GM12878 (cell line): ENCODE data around the gene MAL.

ENCODE experiments used
- BHLHE40 ChIP-seq, 2 experiments: fragments of 450-650 bp in 1 of 2; IDR thresholded peaks; 2 replicates each; pipeline ENCODE4 v1.6.1; 2011 to 2017; ENCODE audit warnings: low read depth in 2 of 2, borderline replicate concordance in 1 of 2, improper control_type of control experiment in 1 of 2, low read length in 1 of 2, mild to moderate bottlenecking in 1 of 2
- BRCA1 ChIP-seq: IDR thresholded peaks from 2 replicates; pipeline ENCODE4 v1.6.1; 2011; ENCODE audit warnings: low read depth, low read length, improper control_type of control experiment
- CREM ChIP-seq: IDR thresholded peaks from 2 replicates; pipeline ENCODE4 v1.6.1; 2014; ENCODE audit warnings: antibody characterized with exemption, low read depth
- CTCF ChIP-seq, 3 experiments: IDR thresholded peaks in 2 of 3; conservative IDR thresholded peaks in 1 of 3; 2 replicates each; pipeline ENCODE4 v1.5.1; 2011; ENCODE audit warnings: low read depth in 3 of 3, low read length in 3 of 3, mild to moderate bottlenecking in 3 of 3, control low read depth in 2 of 3, moderate library complexity in 2 of 3, inconsistent platforms in 1 of 3, mixed read lengths in 1 of 3; ENCODE audit not compliant: control insufficient read depth in 2 of 3, insufficient read depth in 1 of 3; ENCODE audit errors: extremely low read depth in 1 of 3
- GATAD2B ChIP-seq: fragments of 450-650 bp; conservative IDR thresholded peaks from 2 replicates; pipeline ENCODE4 v1.6.1; 2017; ENCODE audit warnings: low read depth, mild to moderate bottlenecking, moderate library complexity
- MAX ChIP-seq: IDR thresholded peaks from 2 replicates; pipeline ENCODE4 v1.6.1; 2012; ENCODE audit warnings: low read depth, low read length, improper control_type of control experiment
- POLR2A ChIP-seq: IDR thresholded peaks from 2 replicates; pipeline ENCODE4 v1.6.1; 2011; ENCODE audit warnings: low read depth, mild to moderate bottlenecking, low read length
- RCOR1 ChIP-seq: conservative IDR thresholded peaks from 2 replicates; pipeline ENCODE4 v1.6.1; 2012; ENCODE audit warnings: low read depth, low read length, improper control_type of control experiment

- TF ChIP-seq GATAD2B (no peak), BHLHE40 (IDR thresholded peaks at IDR 0.05; ENCODE audit: borderline replicate concordance in 1 of 2, low read depth in 2 of 2, low read length in 1 of 2) (no peak), BRCA1 (no peak), MAX (no peak), RCOR1 (no peak), CREM (no peak), POLR2A (no peak), CTCF (IDR thresholded peaks at IDR 0.05 in 2 of 3, conservative IDR thresholded peaks at IDR 0.05 in 1 of 3; ENCODE audit: control insufficient read depth in 2 of 3, extremely low read depth in 1 of 3, insufficient read depth in 1 of 3, low read depth in 3 of 3, low read length in 3 of 3) (no peak)
Measured at GRCh38 chr2:95027369-95027720, 1.8 kb downstream of the MAL start.
